CD4-positive, alpha-beta T cell (primary cell): Measurements from ENCODE around the gene VPS45. TPM values are rescaled to one million over a fixed set of nuclear protein-coding genes. Genes with fewer than 3 reads are reported as not detected.

ENCODE experiments used
- ATAC-seq: fragments of 200-7000 bp; cut with Tn5 transposase; one replicate; pipeline ENCODE4 v1.10.0; 2022; ENCODE audit warnings: mild to moderate bottlenecking; ENCODE audit not compliant: poor library complexity
- CTCF ChIA-PET: fragments of 350-600 bp; sonication (Branson Sonifier 250); formaldehyde crosslinking; loops from one replicate; lab custom pipeline; 2021; ENCODE audit warnings: antibody characterized with exemption, inconsistent platforms; lab: Charles Lee
- POLR2A ChIA-PET: fragments of 350-600 bp; sonication (Branson Sonifier 250); formaldehyde crosslinking; loops from one replicate; lab custom pipeline; 2021; ENCODE audit warnings: antibody characterized with exemption, inconsistent platforms; lab: Charles Lee
- DNase-seq, 14 experiments: peaks; one replicate each; pipeline ENCODE4 v3.0.0-alpha.2; 2013 to 2020; ENCODE audit warnings: mixed read lengths in 2 of 14
- H3K27ac ChIP-seq, 2 donors: one replicate each; pipeline versions ENCODE4 v1.5.1 to v1.7.0; 2013; ENCODE audit warnings: low read length in 2 of 2, low read depth in 1 of 2, mild to moderate bottlenecking in 1 of 2
- H3K27me3 ChIP-seq, 2 experiments: 1 replicate in 1 of 2; 2 replicates in 1 of 2; pipeline versions ENCODE4 v1.6.1 to v1.7.0; 2013; ENCODE audit warnings: low read length in 2 of 2, control low read depth in 1 of 2, mild to moderate bottlenecking in 1 of 2, moderate library complexity in 1 of 2; ENCODE audit not compliant: insufficient read depth in 2 of 2, control insufficient read depth in 1 of 2
- H3K36me3 ChIP-seq: one replicate; pipeline ENCODE4 v1.6.1; 2013; ENCODE audit warnings: low read length, control low read depth; ENCODE audit not compliant: insufficient read depth
- H3K4me1 ChIP-seq: one replicate; pipeline ENCODE4 v1.6.1; 2013; ENCODE audit warnings: low read length, control low read depth; ENCODE audit not compliant: insufficient read depth
- H3K4me3 ChIP-seq: one replicate; pipeline ENCODE4 v1.5.1; 2013; ENCODE audit warnings: mild to moderate bottlenecking, low read length, moderate library complexity
- H3K9me3 ChIP-seq, 2 experiments: 1 replicate in 1 of 2; 2 replicates in 1 of 2; pipeline versions ENCODE4 v1.6.1 to v1.7.0; 2013; ENCODE audit warnings: low read length in 2 of 2, mild to moderate bottlenecking in 2 of 2, control low read depth in 1 of 2, moderate library complexity in 1 of 2; ENCODE audit not compliant: control insufficient read depth in 1 of 2, insufficient read depth in 1 of 2
- H3K27ac Mint-ChIP-seq: one replicate; pipeline ENCODE4 v1.8.0; 2020; ENCODE audit warnings: mixed read lengths
- H3K27me3 Mint-ChIP-seq: one replicate; pipeline ENCODE4 v1.8.0; 2021; ENCODE audit warnings: mixed read lengths
- H3K36me3 Mint-ChIP-seq: one replicate; pipeline ENCODE4 v1.8.0; 2021; ENCODE audit warnings: low read depth, mixed read lengths
- H3K4me1 Mint-ChIP-seq: one replicate; pipeline ENCODE4 v1.8.0; 2021; ENCODE audit warnings: low read depth, mixed read lengths
- H3K4me3 Mint-ChIP-seq: one replicate; pipeline ENCODE4 v1.8.0; 2020; ENCODE audit warnings: mild to moderate bottlenecking, mixed read lengths
- H3K9me3 Mint-ChIP-seq: one replicate; pipeline ENCODE4 v1.8.0; 2020; ENCODE audit warnings: mixed read lengths
- CTCF ChIP-seq: fragments of 200-600 bp; IDR thresholded peaks from one replicate; pipeline ENCODE4 v1.8.0; 2022; ENCODE audit warnings: antibody characterized with exemption, mild to moderate bottlenecking
- intact Hi-C, 2 experiments: fragments of 100-400 bp; cut with DNase I in 1 of 2; cut with micrococcal nuclease in 1 of 2; formaldehyde crosslinking; loops; one replicate each; pipeline versions ENCODE4 v1.15.1 to v1.9.0; 2023 to 2025; cut with DNase I, micrococcal nuclease
- total RNA-seq, 174 experiments: library from RNA in 2 of 174; stranded (reverse) in 2 of 174; gene quantifications; one replicate each; pipeline ENCODE4 v1.2.3 and lab custom pipeline; 2021 to 2026

The VPS45 gene
- total RNA-seq, 2 experiments from 2014 or later = 9.6 to 10.7 TPM

DNA sequence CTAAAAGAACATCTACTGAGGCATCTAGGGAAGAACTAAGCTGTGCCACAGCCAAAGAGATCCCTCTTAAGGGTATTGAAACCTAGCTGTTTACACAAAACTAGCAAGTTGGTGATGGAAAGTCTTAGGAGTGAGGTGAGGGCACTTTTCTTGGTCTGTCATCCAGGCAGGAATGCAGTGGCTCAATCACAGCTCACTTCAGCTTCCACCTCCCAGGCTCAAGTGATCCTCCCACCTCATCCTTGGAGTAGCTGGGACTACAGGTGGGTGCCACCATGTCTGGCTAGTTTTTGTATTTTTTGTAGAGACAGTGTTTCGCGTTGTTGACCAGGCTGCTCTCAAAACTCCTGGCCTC is 84.6 kb downstream of the VPS45 start:
- H3K9me3 Mint-ChIP-seq = no peaks in the 10 kb centered on the region
- Histone ChIP-seq H3K27ac (peak overlapping the region; percentile 79 to 82), H3K4me1 (peaks cover 57% of the 10 kb centered on the region), H3K9me3 (no peaks in the 10 kb centered on the region), H3K4me3 (peak overlapping the region; percentile 97), H3K36me3 (peaks cover 43% of the 10 kb centered on the region), H3K27me3 (no peaks in the 10 kb centered on the region)
- ATAC-seq (peak; percentile 3), DNase-seq (no peak)
- no peak for TF ChIP-seq CTCF
- H3K27me3 Mint-ChIP-seq = no peaks in the 10 kb centered on the region
- ChIA-PET POLR2A (interaction anchor here (0.5 to 6.1 kb wide), 15 partner anchors 9 to 265 kb away, joined by 3 to 104 read pairs (median 6); partner anchors contain the start of genes RPRD2 and VPS45), CTCF (interaction anchor here (0.6 to 1.1 kb wide), 5 partner anchors 10 to 1442 kb away, joined by 3 to 6 read pairs (median 4); no protein-coding TSS in a partner anchor)
- intact Hi-C loops = no loop called here
- peaks cover 62% of the 10 kb centered on the region for H3K36me3 Mint-ChIP-seq
- peak overlapping the region; percentile 96 for H3K27ac Mint-ChIP-seq
- peak overlapping the region; percentile 94 for H3K4me3 Mint-ChIP-seq
- peaks cover 74% of the 10 kb centered on the region for H3K4me1 Mint-ChIP-seq

GRCh38 chr1:150152772-150153456 is 85.3 kb downstream of the VPS45 start:
- Mint-ChIP-seq H3K27me3 (no peaks in the 10 kb centered on the region), H3K4me3 (peak overlapping the region; percentile 77), H3K4me1 (peaks cover 74% of the 10 kb centered on the region), H3K27ac (peak overlapping the region; percentile 96), H3K9me3 (no peaks in the 10 kb centered on the region), H3K36me3 (peaks cover 69% of the 10 kb centered on the region)
- intact Hi-C loops = no loop called here
- ChIA-PET CTCF (interaction anchor here (0.8 to 1.0 kb wide), 2 partner anchors 9 to 79 kb away, joined by 3 to 4 read pairs; no protein-coding TSS in a partner anchor), POLR2A (interaction anchor here (1.2 to 6.1 kb wide), 7 partner anchors 8 to 211 kb away, joined by 3 to 104 read pairs (median 9); partner anchors contain the start of gene RPRD2)
- Histone ChIP-seq H3K27ac (peak overlapping the region; percentile 11 to 82), H3K4me1 (peaks cover 62% of the 10 kb centered on the region), H3K4me3 (no peak overlapping the region), H3K9me3 (no peaks in the 10 kb centered on the region), H3K27me3 (no peaks in the 10 kb centered on the region), H3K36me3 (peaks cover 51% of the 10 kb centered on the region)
- ATAC-seq = no peak
- no peak for TF ChIP-seq CTCF
- DNase-seq = no peak

- no peaks in the 10 kb centered on the region for H3K27me3 Mint-ChIP-seq
- H3K27me3 ChIP-seq = no peaks in the 10 kb centered on the region
- ChIA-PET CTCF (no interaction called here), POLR2A (interaction anchor here (1.5 to 6.1 kb wide), 3 partner anchors 44 to 86 kb away, joined by 3 to 104 read pairs (median 4); no protein-coding TSS in a partner anchor)
- no peaks in the 10 kb centered on the region for H3K9me3 ChIP-seq
- no peak overlapping the region for H3K4me3 ChIP-seq
- H3K36me3 Mint-ChIP-seq = peaks cover 78% of the 10 kb centered on the region
- ATAC-seq (no peak), DNase-seq (no peak)
- peak overlapping the region in 1 of 2 donors; percentile 2 for H3K27ac ChIP-seq
- peaks cover 62% of the 10 kb centered on the region for H3K36me3 ChIP-seq
- peaks cover 69% of the 10 kb centered on the region for H3K4me1 Mint-ChIP-seq
- H3K27ac Mint-ChIP-seq = peak overlapping the region; percentile 96
- peaks cover 66% of the 10 kb centered on the region for H3K4me1 ChIP-seq
- H3K9me3 Mint-ChIP-seq = no peaks in the 10 kb centered on the region
- TF ChIP-seq CTCF = no peak
- intact Hi-C loops = no loop called here
- H3K4me3 Mint-ChIP-seq = peak overlapping the region; percentile 43
Observed at GRCh38 chr1:150154143-150154542, 86.6 kb downstream of the VPS45 start.
